ENCODE results near the gene TSNAXIP1.

Gene TSNAXIP1

DNA sequence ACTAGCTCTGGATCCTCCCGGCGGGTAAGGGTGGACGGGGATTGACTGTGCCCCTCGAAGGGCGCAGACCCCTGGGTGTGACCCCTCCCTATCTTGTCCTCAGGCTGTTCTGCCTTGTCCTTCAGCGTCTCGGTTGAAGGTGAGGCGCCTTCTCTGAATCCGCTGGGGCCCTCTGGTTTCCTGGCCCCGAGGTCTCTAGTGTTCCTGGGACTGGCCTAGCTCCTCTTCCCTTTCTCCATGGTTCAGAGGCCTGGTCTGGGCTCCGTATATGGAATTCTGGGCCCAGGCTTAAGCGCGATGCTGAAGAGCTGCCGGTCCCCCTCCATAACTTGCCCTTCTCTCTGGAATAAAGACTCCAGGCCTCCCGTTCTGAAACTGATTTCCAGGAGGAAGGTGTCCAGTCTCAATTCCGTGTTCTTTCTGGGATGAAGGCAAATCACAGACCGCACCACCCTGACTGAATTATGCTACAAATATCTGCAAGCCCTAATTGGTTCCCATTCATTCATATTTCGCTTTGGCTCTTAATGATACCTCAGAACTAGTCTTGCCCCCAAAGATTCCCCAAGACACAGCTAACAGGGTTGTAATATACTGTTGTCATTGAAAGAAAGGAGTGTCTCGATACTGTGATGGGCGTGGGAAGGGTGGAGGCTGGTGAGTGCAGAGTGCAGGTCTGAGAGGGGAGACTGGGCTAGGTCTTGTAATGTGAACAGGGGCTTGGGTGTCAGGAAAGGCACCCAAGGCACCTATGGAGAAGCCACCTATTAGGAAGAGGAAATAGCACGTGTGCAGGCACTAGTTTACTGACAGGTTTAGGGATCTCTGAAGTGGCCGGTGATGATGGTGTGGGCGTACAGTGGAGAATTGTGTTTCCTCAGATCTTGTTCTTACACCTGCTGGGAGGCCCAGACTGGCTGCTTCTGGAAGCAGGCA, 67.0 kb downstream of the TSNAXIP1 start:
- Histone ChIP-seq H3K27ac (ENCODE audit: extremely low read depth, low read depth, low read length) (peak overlapping the region; percentile 63; the same call in 1 of the 2 replicates), H3K9me3 (ENCODE audit: control insufficient read depth, insufficient read depth, low read depth, low read length) (no peaks in the 10 kb centered on the region), H3K36me3 (ENCODE audit: control insufficient read depth in 2 of 2, insufficient read depth in 1 of 2, low read length in 2 of 2) (peaks cover 5 to 78% of the 10 kb centered on the region in 2 experiments), H3K4me1 (ENCODE audit: control insufficient read depth, insufficient read depth, low read length) (no peaks in the 10 kb centered on the region), H3K4me3 (ENCODE audit: low read depth, low read length) (peak overlapping the region; percentile 79)
- ChIA-PET POLR2A (interaction anchor here (0.6 to 1.7 kb wide), 12 partner anchors 11 to 312 kb away, joined by 3 to 8 read pairs (median 4); partner anchors contain the start of genes CTCF, GFOD2, NRN1L and NUTF2), CTCF (interaction anchor here (0.6 to 1.9 kb wide), 6 partner anchors 10 to 64 kb away, joined by 3 to 13 read pairs (median 4); partner anchors contain the start of gene NRN1L)
- TF ChIP-seq ZFHX2 (tag by site-specific recombination; conservative IDR thresholded peaks at IDR 0.05): peak; percentile 71
- peak; percentile 23; the same call in 1 of the 2 replicates for TF ChIP-seq ZNF341 (tag by site-specific recombination; IDR thresholded peaks at IDR 0.05; ENCODE audit: low read depth)
- TF ChIP-seq ZBTB8A (tag by site-specific recombination; IDR thresholded peaks at IDR 0.05): peak; percentile 68; the same call in 1 of the 2 replicates
- no peak for TF ChIP-seq ZNF843 (tag by site-specific recombination; IDR thresholded peaks at IDR 0.05)
- peak; percentile 69; the same call in 1 of the 2 replicates for TF ChIP-seq EGR2 (tag by site-specific recombination; IDR thresholded peaks at IDR 0.05; ENCODE audit: low read depth)
- no peak for TF ChIP-seq ZNF548 (tag by site-specific recombination; IDR thresholded peaks at IDR 0.05)
- TF ChIP-seq ZNF473 (tag by site-specific recombination; IDR thresholded peaks at IDR 0.05): no peak
- peak; percentile 79 for TF ChIP-seq KLF1 (tag by site-specific recombination; IDR thresholded peaks at IDR 0.05)

DNA sequence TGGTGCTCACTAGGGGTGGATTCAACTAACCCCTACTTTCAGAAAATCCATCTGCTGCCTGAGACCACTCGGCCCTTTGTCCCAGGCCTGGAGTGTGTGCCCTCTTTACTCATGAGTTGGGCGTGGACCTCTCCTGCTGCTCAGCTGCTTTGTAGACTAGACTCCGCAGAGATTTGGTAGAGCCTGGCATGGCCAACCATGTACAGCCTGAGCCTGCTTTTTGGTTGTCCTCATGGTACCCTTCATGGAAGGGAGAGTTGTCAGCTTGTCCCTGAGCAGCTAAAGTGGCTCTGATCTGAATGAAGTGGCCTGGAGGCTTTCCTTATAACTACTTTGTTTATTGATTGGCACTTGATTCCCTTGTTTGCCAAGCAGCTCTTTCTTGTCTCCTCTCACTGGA, 67.7 kb downstream of the TSNAXIP1 start:
- ChIA-PET POLR2A (interaction anchor here (1.7 kb wide), 2 partner anchors 10 to 28 kb away, joined by 4 to 6 read pairs; partner anchors contain the start of genes NRN1L and NUTF2), CTCF (interaction anchor here (0.6 to 1.9 kb wide), 4 partner anchors 9 to 202 kb away, joined by 4 to 13 read pairs (median 8); partner anchors contain the start of gene NRN1L)
- Histone ChIP-seq H3K36me3 (ENCODE audit: control insufficient read depth in 2 of 2, insufficient read depth in 1 of 2, low read length in 2 of 2) (peaks cover 0 to 78% of the 10 kb centered on the region in 2 experiments), H3K9me3 (ENCODE audit: control insufficient read depth, insufficient read depth, low read depth, low read length) (no peaks in the 10 kb centered on the region), H3K4me1 (ENCODE audit: control insufficient read depth, insufficient read depth, low read length) (no peaks in the 10 kb centered on the region), H3K4me3 (ENCODE audit: low read depth, low read length) (peak overlapping the region; percentile 79), H3K27ac (ENCODE audit: extremely low read depth, low read depth, low read length) (no peak overlapping the region; the same call in 1 of the 2 replicates)
- no peak for TF ChIP-seq ZIC2 (tag by site-specific recombination; IDR thresholded peaks at IDR 0.05)
- TF ChIP-seq ZNF391 (tag by site-specific recombination; IDR thresholded peaks at IDR 0.05; ENCODE audit: borderline replicate concordance, low read depth): no peak
- no peak for TF ChIP-seq ZNF560 (tag by site-specific recombination; IDR thresholded peaks at IDR 0.05; ENCODE audit: borderline replicate concordance)
- no peak for TF ChIP-seq ZNF776 (tag by site-specific recombination; IDR thresholded peaks at IDR 0.05; ENCODE audit: borderline replicate concordance)
- TF ChIP-seq ZNF157 (tag by site-specific recombination; IDR thresholded peaks at IDR 0.05): no peak
- TF ChIP-seq ZNF449 (tag by site-specific recombination; IDR thresholded peaks at IDR 0.05): peak; percentile 93

DNA sequence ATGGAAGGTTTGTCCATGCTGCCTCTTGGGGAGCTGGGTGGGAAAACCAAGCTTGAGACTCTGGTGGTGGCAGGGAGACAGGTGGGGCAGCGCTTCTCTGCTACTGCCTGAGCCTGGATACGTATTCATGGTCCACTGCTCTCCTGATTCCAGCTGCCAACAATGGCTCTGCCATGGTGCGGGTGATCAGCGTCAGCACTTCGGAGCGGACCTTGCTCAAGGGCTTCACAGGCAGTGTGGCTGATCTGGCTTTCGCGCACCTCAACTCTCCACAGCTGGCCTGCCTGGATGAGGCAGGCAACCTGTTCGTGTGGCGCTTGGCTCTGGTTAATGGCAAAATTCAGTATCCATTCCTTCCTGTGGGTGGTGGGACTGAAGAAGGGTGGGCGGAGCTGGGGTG, 70.4 kb downstream of the TSNAXIP1 start:
- TF ChIP-seq GLI2 (tag by site-specific recombination; IDR thresholded peaks at IDR 0.05; ENCODE audit: borderline replicate concordance, low read depth) (no peak), RBAK (tag by site-specific recombination; IDR thresholded peaks at IDR 0.05) (no peak), ZNF777 (tag by site-specific recombination; IDR thresholded peaks at IDR 0.05; ENCODE audit: borderline replicate concordance) (no peak), ZNF426 (tag by site-specific recombination; IDR thresholded peaks at IDR 0.05) (no peak), OSR2 (tag by site-specific recombination; IDR thresholded peaks at IDR 0.05) (no peak), ZSCAN16 (tag by site-specific recombination; IDR thresholded peaks at IDR 0.05) (no peak), ZNF23 (tag by site-specific recombination; IDR thresholded peaks at IDR 0.05; ENCODE audit: borderline replicate concordance) (no peak), ZBTB1 (tag by site-specific recombination; IDR thresholded peaks at IDR 0.05) (no peak), ZNF157 (tag by site-specific recombination; IDR thresholded peaks at IDR 0.05) (no peak), ZFP3 (tag by site-specific recombination; IDR thresholded peaks at IDR 0.05; ENCODE audit: low read depth) (no peak), ZBTB8A (tag by site-specific recombination; IDR thresholded peaks at IDR 0.05) (no peak)
- Histone ChIP-seq H3K4me1 (ENCODE audit: control insufficient read depth, insufficient read depth, low read length) (no peaks in the 10 kb centered on the region), H3K9me3 (ENCODE audit: control insufficient read depth, insufficient read depth, low read depth, low read length) (no peaks in the 10 kb centered on the region), H3K4me3 (ENCODE audit: low read depth, low read length) (no peak overlapping the region), H3K27ac (ENCODE audit: extremely low read depth, low read depth, low read length) (no peak overlapping the region), H3K36me3 (ENCODE audit: control insufficient read depth in 2 of 2, insufficient read depth in 1 of 2, low read length in 2 of 2) (peaks cover 0 to 80% of the 10 kb centered on the region in 2 experiments; a peak in 2 of 3 replicates)
- ChIA-PET CTCF (interaction anchor here (0.6 to 1.6 kb wide), 2 partner anchors 61 to 310 kb away, joined by 3 to 7 read pairs; no protein-coding TSS in a partner anchor), POLR2A (no interaction called here)

Measured in HEK293 (cell line).